Measurements from ENCODE around the gene ZMIZ1.

The ZMIZ1 gene, protein sequence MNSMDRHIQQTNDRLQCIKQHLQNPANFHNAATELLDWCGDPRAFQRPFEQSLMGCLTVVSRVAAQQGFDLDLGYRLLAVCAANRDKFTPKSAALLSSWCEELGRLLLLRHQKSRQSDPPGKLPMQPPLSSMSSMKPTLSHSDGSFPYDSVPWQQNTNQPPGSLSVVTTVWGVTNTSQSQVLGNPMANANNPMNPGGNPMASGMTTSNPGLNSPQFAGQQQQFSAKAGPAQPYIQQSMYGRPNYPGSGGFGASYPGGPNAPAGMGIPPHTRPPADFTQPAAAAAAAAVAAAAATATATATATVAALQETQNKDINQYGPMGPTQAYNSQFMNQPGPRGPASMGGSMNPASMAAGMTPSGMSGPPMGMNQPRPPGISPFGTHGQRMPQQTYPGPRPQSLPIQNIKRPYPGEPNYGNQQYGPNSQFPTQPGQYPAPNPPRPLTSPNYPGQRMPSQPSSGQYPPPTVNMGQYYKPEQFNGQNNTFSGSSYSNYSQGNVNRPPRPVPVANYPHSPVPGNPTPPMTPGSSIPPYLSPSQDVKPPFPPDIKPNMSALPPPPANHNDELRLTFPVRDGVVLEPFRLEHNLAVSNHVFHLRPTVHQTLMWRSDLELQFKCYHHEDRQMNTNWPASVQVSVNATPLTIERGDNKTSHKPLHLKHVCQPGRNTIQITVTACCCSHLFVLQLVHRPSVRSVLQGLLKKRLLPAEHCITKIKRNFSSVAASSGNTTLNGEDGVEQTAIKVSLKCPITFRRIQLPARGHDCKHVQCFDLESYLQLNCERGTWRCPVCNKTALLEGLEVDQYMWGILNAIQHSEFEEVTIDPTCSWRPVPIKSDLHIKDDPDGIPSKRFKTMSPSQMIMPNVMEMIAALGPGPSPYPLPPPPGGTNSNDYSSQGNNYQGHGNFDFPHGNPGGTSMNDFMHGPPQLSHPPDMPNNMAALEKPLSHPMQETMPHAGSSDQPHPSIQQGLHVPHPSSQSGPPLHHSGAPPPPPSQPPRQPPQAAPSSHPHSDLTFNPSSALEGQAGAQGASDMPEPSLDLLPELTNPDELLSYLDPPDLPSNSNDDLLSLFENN

DNA sequence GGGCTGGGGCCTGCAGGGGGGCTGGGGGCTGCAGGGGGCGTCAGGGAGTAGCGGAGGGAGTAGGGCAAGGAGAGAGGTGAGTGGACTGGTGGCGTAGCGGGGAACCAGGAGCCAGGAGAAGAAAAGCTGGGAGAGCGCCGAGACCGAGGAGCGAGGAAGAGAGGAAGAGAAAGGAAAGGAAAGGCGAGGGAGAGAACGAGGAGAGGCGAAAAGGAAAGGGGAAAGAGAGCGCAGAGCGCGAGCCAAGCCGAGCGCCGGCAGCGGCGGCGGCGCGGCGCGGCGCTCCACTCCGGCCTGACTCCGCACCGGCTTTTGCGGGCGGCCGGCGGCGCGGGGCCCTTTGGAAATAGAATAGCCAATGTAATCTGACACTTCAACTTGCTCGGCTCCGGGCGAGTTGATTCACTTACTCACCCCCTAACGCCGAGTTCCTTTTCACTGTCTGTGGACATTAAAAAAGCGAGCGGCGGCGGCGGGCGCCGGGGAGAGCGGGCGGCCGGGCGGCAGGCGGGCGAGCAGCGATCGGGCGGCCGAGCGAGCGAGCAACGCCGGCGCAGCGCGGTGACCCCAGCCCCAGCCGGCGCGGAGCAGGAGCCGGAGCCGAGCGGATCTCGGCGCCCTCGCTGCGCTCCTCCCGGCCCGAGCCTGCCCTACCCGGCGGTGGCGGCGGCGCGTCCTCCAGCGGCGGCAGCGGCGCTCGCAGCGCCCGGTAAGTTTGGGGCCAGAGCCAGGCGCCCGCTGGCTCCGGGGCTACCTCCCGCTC lies at the start of gene ZMIZ1:
TSS of gene ZMIZ1 (plus strand) at position 405 of the 763 bp plus-strand sequence. CDS start 132,667 bp downstream, outside the sequence.
- DNase-seq, result peak; percentile 76

DNA sequence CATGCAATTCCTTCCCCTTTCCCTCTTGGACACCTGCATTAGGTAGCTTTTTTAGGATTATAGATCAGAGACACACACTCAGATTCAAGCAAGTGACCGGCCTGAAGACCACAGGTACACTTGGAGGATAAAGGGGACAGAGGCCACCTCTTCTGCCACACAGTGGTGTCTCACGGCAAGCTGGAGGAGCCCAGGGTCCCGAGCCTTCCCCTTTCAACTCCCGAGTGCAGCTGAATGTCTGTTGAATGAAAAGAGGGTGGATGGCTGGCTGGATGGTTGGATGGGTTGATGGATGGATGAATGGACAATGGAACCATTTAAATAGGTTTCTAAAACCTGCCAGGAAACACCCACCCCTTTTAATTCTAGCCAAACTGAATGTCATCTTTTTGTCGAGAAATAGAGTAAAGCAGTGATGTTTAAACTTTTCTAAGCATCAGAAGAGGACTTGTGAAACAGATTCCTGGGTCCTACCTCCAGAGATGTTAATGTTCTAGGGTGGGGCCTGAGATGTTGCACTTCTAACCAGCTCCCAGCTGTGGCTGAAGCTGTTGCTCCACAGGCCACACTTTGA lies 49.2 kb upstream of the ZMIZ1 start:
- DNase-seq, result no peak

DNA sequence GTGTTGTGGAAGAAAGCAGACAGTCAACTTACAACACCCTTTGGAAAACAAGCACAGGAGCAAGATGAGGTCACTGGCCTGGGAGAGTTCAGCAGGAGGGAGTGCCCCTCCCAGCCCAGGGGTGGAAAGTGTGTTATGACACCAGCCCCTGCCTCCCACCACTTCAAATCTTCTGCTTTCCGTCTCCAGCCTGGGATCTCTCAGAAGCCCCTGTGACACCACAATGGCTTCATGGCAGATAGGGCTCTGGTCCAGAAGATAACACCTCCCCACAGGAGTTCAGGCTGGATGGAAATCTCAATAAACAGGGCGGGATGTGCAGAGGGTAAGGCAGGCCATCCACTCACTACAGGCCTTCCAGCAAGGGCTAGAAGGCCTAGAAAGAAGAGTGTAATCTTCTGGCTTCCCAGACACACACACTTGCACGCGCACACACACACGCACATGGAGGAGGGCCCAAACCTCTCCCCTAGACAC lies 48.7 kb upstream of the ZMIZ1 start:
- no peak for DNase-seq

DNA sequence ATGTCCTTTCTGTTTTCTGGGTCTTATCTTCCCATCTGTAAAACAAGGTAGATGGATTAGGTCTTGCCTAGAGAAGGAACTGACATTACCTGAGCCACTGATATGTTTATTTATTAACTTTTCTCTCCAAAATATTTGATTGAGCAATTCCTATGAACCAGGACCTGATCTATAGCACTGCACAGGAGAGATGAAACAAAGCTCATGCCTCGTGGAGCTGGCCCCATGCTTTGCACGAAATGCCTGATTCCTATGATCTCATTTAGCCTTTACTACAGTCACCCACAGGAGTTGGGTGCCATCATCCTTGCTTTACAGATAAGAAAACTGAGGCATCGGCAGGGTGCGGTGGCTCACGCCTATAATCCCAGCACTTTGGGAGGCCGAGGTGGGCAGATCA lies 48.2 kb upstream of the ZMIZ1 start:
- DNase-seq, result no peak

DNA sequence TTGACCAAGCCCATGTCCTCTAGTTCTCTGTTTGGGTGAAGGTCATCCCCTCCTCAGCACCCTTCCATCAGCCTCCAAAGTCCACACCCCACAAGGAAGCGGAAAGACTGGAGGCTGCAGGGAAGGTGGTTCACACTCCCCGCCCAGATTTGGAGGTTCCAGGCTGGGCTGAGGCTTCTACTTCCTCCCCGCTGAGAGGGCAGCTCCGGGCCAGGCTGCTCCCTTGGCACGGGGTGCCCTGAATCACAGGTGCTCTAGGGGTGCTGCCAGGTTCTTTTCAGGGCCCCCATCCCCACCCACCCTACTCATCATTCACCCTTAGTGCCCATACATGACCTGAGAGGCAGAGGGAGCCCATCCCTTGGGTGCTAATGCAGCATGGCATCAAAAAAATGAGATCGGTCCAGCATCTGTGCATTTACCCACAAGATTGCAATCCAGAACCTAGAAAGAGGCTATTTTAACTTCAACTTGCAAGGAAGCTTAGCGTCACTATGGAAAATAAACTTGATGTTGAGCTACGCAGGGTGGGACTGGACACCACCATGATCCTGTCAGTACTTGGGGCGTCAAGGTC lies 47.3 kb upstream of the ZMIZ1 start:
- no peak for DNase-seq

DNA sequence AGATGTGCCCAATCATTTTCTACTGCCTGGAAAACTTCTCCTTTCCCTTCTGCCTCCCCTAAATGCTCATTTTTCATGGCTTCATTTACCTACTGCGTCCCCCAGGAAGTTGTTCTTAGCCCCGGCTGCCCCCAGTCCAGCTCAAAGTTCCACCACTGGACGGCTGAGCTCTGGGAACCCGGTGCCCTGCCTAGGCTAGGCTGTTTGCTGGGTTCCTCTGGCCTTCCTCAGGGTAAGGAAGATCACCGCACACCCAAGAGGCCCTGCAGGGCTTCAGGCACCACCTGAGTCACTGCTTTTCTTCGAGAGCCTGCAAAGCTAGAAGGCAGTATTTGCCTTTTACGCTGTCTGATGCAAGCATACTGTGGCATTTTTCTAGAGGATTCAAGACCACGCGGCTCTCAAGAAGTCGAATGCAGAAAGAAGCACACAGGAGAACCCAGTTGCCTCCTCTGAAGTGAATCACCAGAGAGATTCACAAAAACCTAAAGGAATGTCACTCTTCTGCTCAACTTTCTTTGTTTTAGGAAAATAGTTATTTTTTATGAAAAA lies 46.7 kb upstream of the ZMIZ1 start:
- no peak for DNase-seq

DNA sequence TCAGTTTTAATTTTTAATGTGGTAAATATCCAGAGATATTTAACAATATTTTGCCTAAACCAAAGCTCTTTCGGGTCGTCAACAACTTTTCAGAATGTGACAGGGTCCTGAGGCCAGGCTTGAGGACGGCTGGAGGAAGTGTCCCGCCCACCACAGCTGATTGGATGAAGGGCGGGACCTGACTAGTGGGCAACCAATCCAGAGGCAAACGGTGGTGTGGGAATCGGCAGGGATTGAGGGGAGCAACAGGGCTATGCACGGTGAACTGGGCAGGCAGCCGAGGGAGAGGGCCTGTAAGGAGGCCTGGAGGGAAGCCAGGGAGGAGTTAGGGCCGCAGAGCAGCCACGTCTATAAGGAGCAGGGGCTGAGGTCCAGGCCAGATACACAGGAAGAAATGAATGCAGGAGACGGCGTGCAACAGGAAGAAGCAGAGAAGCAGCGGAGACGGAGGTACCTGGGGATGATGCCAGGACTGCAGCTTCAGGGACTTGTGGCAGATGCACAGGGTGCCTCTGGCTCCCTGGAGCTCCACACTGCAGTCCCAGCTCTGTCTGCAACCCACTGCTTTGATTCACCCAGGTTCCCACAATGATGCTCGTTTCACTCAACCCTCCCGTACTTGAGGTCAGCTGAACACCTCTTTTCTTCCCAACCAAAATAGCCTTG lies 46.1 kb upstream of the ZMIZ1 start:
- DNase-seq, result no peak

DNA sequence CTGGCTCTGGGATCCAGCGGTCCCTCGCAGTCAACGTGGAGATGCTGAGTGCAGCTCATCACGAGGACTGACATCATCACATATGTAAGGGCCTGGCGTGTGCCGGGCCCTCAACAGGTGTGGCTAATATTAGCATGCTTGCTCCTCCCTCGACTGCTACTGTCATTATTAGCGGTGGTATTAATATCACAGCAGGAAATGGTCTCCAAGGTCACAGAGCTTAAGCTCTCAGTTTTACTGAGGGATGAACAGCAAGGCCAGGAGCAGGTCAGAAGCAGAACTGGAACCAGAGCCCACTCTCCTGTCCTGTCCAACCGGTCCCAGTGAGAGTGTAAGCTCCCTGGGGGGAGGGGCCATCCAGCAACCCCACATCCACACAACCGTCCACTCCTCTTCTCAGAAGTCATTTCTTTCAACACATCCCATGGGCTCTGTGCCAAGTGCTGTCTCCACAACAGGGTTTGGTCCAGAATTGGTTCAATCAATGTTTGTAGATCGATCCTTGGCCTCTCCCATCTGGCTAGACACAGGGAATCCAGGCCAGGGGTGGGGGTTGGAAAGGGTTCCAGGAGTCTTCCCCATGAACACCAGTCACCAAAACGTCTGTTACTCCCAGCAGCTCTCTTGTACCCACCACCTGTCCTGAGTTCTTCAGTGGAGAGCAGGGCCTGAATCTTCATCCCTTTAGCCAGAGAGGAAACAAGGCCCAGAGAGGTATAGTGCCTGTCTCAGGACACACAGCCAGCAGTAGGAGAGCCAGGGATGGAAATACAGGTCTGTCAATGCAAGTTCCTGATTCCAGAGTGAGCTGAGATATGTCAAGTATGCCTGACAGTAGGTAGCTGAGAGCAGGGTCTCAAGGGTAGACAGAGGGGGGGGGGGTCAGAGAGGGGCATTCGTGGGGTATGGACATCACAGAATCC lies 45.3 kb upstream of the ZMIZ1 start:
- no peak for DNase-seq

DNA sequence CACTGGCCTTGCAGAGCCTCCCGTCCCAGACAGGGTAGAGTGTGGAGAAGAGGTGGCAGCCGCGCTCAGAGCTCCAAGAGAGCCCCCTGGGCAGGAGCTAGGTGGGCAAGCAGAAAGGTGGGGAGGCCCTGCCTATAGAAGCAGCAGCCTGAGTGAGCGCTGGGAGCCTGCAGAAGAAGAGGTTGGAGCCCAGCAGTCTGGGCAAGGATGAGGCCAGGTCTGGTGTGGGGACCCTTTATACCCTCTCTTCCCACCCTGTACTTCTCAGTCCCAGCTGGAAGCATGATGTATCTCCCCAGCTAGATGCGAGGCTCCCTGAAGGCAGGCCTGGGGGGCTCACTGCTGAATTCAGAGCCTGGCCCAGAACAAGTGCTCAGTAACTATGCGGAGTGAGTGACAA lies 44.5 kb upstream of the ZMIZ1 start:
- DNase-seq, result no peak

DNA sequence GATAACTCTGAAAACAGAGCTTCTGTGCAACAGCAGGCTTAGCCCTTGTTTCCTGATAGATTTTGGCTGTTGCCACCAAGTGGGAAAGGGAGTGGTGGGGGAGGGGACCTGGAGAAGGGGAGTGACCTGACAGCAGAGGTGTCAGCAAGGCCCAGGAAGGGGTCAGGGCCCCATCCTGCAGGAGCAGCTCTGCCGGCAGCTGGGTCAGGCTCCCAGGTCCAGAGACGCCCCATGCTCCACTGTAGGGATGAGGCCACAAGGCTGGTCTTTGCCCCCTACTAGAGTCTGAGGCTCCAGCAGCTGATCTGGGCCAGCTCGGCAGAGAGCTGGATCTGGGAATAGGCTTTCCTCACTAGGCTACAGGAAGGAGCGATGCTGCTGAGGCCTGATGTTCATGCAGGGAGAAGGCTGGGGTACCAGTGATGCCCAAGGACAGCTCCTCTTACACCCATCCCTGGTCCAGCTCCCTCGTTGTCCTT lies 44.0 kb upstream of the ZMIZ1 start:
- DNase-seq, result no peak

DNA sequence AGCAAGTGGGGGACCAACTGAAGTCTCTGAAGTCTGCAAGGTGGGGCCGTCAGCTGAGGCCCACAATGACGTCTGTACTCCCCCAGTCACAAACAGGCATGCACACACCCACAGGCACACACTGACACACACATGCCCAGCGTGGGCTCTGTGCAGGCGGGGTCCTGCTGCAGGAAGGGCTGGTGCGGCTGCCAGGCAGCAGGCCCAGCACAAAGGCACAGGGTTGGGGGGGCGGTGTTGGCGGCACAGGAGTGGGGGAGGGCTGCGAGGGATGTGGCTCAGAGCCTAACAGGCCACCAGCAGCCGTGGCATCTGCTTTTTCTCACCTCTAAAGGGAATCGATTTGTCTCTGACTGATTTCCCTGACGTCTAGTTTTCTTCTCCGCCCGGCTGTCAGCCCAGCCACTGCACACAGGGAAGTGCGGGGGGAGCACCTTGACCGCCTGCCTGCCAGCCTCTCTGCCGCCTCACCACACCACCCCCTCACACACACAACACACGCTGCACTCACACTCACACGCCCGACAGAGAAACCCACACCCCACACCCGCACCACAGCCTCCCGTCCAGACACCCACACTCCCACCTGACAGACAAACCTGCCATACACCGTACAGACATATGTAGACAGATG lies 43.5 kb upstream of the ZMIZ1 start:
- DNase-seq, result peak; percentile 70

DNA sequence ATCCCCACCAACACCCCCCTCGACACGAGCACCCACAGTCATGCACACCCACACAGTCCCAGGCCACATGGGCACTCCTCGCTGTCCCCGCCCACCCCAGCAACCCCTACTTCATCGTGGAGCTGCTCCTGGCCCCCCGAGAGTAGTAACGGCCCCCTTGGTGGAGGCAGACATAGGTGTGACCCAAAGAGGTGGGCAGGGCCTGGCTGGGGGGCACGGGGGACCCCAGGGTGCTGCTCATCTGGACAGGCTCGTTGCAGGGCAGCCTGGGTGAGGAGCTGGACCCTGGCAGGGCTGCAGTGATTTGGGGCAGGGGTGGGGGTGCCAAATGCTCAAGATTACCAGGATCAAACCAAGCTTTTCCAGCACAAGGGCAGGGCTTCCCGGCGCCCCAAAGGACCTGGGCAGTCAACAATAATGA lies 42.4 kb upstream of the ZMIZ1 start:
- DNase-seq, result no peak

DNA sequence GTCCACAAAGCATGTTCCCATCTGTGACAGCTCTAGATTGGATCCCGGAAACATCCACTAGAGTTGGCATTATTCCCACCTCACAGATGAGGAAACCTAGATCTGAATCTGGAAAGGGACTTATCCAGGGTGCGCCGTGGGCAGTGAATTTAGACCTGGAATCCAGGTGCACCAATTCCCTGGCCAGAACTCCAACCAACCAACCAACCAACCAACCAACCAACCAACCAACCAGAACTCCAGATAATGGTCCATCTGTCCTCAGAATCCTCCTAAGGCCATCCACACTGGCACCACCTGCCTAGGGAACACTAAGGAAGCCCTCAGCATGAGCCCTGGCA lies 42.0 kb upstream of the ZMIZ1 start:
- no peak for DNase-seq

DNA sequence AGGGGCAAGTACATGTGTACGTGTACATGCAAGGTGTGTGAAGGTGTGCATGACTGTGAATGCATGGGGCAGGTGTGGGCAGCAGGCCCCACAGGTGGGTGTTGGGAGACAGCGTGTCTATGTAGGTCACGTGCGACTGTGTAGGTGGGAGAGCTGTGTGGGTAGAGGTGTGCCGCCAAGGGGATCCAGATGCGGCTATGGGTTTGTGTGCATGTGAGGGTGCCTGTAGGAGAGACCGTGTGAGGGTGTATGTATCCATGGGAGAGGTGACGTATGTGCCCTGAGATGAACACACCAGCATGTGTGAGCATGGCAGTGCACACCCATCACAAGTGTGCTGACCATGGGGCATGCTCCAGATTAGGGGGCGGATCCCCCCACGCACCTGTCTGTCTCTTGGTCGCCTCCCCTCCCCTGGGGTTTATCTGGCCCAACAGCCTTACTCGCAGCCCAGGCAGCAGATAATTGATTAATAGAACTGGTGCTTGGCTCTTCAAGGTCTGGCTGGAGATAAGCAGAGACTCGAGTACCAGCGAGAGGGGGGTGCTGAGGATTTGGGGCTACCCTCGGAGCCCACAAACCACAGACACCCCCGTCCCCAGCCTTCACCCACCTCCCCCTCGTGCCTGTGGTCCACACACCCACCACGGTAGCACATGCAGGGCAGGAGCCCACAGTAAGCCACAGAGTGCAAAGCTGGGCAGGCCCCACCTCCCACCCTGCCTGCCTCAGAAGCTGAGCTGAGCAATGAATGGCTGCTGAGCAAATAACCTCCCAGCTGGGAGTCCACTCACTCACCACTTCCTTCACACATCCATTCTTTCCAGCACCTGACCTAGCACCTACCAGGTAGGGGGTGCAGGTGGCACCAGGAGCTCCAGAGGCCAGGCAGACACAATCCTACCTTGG lies 41.4 kb upstream of the ZMIZ1 start:
- peak; percentile 75 for DNase-seq

DNA sequence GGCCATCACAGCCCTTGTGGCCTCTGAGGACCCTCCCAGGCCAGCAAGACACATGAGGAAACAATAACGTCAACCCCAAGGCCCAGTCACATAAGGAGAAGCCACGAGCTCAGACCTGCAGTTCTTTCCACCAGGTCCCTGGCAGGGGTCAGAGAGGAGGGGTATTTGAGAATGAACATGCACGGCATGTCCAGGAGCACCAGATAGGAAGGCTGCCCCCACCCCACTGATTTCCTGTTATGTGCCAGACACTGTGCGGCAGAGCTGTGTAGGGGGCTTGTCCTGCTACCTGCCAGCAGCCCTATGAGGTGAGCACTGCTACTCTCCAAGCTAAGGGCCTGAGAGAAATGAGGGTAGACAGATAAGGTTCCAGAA lies 40.7 kb upstream of the ZMIZ1 start:
- no peak for DNase-seq

DNA sequence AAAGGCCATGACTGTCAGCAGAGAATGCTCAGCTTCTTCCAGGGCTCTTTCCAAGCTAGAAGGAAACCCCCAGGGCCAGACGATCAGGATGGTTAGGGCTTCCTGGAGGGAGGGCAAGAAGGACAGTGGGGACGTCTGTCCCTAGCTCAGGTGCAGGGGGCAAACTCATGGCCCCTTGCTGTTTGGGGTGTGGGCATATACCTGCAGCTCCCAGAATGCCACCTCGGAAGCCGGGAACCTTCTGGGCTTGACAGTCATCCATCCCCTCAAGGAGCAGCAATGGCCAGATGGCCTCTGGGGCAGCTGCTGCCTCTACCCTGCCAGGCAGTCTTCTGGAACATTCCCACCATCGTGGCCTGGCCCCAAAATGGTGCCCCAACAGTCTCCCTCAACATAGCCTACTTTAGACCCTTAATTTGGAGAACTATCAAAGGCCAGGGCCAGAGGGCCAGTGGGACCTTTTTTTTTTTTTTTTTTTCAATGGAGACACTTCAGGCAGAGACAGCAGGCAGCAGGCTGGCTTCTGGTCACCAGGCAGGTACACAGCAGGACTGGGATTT lies 40.2 kb upstream of the ZMIZ1 start:
- DNase-seq, result no peak

DNA sequence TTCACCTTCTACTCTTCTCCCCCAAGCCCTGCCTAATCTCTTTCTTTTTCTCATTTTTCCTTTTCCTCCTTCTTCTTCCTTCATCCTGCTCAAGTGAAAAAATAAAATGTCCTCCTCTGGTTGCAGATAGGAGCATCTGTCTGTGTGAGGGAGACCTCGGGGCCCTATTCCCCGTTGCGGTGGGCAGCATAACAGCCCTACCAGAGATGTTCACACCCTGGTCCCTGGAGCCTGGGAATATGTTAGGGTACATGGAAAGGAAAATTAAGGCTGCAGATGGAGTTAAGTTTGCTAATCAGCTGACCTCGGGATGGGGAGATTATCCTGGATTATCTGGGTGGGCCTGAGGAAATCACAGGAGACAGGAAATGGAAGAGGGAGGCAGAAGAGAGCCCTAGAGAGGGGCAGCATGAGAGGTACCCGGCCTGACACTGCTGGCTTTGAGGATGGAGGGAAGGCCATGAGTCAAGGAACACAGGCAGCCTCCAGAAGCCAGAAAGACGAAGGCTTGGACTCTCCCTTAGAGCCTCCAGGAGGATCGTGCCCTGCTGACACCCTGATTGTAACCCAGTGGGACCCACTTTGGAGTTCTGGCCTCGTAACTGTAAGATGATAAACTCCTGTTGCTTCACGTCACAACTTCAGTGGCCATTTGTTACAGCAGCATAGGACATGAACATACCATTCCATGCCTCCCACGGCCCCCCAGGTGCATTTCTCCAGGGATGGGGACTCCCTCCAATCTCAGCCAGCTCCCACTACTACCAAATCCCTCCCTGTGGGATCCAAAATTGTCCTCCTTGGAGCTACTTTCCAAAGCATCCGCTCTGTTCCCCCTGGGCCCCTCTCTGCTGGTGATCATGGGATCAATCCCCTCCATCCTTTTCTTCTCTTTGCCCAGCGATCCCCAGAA lies 39.0 kb upstream of the ZMIZ1 start:
- no peak for DNase-seq
